GM19043 (cell line): ENCODE measurements around the gene OPCML.

Experiments
- ATAC-seq: cut with Tn5 transposase; IDR thresholded peaks from one replicate; pipeline ENCODE4 v1.9.1; 2021; ENCODE audit warnings: low read depth; ENCODE audit not compliant: unreplicated experiment

Gene OPCML

GRCh38 chr11:132559331-132560036, 972.8 kb downstream of the OPCML start:
- no peak for ATAC-seq

- no peak for ATAC-seq
Observed at GRCh38 chr11:132556316-132556715, 976.0 kb downstream of the OPCML start.

GRCh38 chr11:132555617-132556016, 976.7 kb downstream of the OPCML start:
- no peak for ATAC-seq

- no peak for ATAC-seq
Observed at GRCh38 chr11:132551016-132551415, 981.3 kb downstream of the OPCML start.

GRCh38 chr11:132549561-132549960, 982.7 kb downstream of the OPCML start:
- no peak for ATAC-seq

- no peak for ATAC-seq
Observed at GRCh38 chr11:132549001-132549400, 983.3 kb downstream of the OPCML start.

- no peak for ATAC-seq
Observed at GRCh38 chr11:132544007-132544406, 988.3 kb downstream of the OPCML start.

GRCh38 chr11:132541794-132542193, 990.5 kb downstream of the OPCML start:
- no peak for ATAC-seq

- ATAC-seq = no peak
Observed at GRCh38 chr11:132540581-132540980, 991.7 kb downstream of the OPCML start.

- no peak for ATAC-seq
Observed at GRCh38 chr11:132539590-132540368, 992.5 kb downstream of the OPCML start.

GRCh38 chr11:132538642-132539041, 993.7 kb downstream of the OPCML start:
- ATAC-seq = no peak

GRCh38 chr11:132535830-132536229, 996.5 kb downstream of the OPCML start:
- no peak for ATAC-seq

GRCh38 chr11:132531921-132532320, 1000.4 kb downstream of the OPCML start:
- ATAC-seq = no peak

GRCh38 chr11:132528181-132528580, 1004.1 kb downstream of the OPCML start:
- ATAC-seq = no peak

- ATAC-seq = no peak
Observed at GRCh38 chr11:132523929-132524328, 1008.4 kb downstream of the OPCML start.

- ATAC-seq = no peak
Observed at GRCh38 chr11:132520199-132520598, 1012.1 kb downstream of the OPCML start.

- ATAC-seq = no peak
Observed at GRCh38 chr11:132519241-132519815, 1013.0 kb downstream of the OPCML start.

GRCh38 chr11:132504501-132505041, 1027.7 kb downstream of the OPCML start:
- no peak for ATAC-seq

GRCh38 chr11:132501356-132501755, 1030.9 kb downstream of the OPCML start:
- ATAC-seq = no peak

- ATAC-seq = no peak
Observed at GRCh38 chr11:132499661-132500060, 1032.6 kb downstream of the OPCML start.

GRCh38 chr11:132496341-132496740, 1036.0 kb downstream of the OPCML start:
- ATAC-seq = no peak
